ES-I3 (cell line): ENCODE results near the gene CARHSP1.
"Not testable (repeated sequence)": the region's sequence is repeated elsewhere in the genome, so short reads cannot be mapped to it uniquely, and the experiment has no call there.

ENCODE experiments used
- H3K36me3 ChIP-seq: 2 replicates; pipeline ENCODE4 v1.6.1; 2013; ENCODE audit warnings: mild to moderate bottlenecking, low read length, control low read depth, moderate library complexity; ENCODE audit not compliant: insufficient read depth
- H3K4me1 ChIP-seq: 2 replicates; pipeline ENCODE4 v1.6.1; 2013; ENCODE audit warnings: mild to moderate bottlenecking, control low read depth, low read length; ENCODE audit not compliant: insufficient read depth
- H3K9ac ChIP-seq: 2 replicates; pipeline ENCODE4 v1.6.1; 2013; ENCODE audit warnings: low read depth, mild to moderate bottlenecking, low read length, moderate library complexity
- H3K9me3 ChIP-seq: 2 replicates; pipeline ENCODE4 v1.6.1; 2013; ENCODE audit warnings: mild to moderate bottlenecking, low read length, moderate library complexity; ENCODE audit not compliant: control insufficient read depth, insufficient read depth

Gene CARHSP1

GRCh38 chr16:8886593-8887430 lies 18.0 kb upstream of the CARHSP1 start:
- H3K4me1 ChIP-seq: peaks cover 6% of the 10 kb centered on the region; the same call in 1 of the 2 replicates
- H3K36me3 ChIP-seq: no peaks in the 10 kb centered on the region; the same call in none of the 2 replicates
- no peak overlapping the region for H3K9ac ChIP-seq
- no peaks in the 10 kb centered on the region for H3K9me3 ChIP-seq

- H3K9ac ChIP-seq: no peak overlapping the region
- H3K9me3 ChIP-seq: no peaks in the 10 kb centered on the region
- peaks cover 6% of the 10 kb centered on the region; the same call in 1 of the 2 replicates for H3K4me1 ChIP-seq
- H3K36me3 ChIP-seq: no peaks in the 10 kb centered on the region; the same call in 1 of the 2 replicates
Measured at GRCh38 chr16:8885674-8886592, 17.1 kb upstream of the CARHSP1 start.

GRCh38 chr16:8882725-8883377 lies 14.0 kb upstream of the CARHSP1 start:
- peaks cover 11% of the 10 kb centered on the region; the same call in 1 of the 2 replicates for H3K4me1 ChIP-seq
- no peaks in the 10 kb centered on the region; the same call in 1 of the 2 replicates for H3K36me3 ChIP-seq
- H3K9ac ChIP-seq: no peak overlapping the region

GRCh38 chr16:8882041-8882617 lies 13.3 kb upstream of the CARHSP1 start, which contains the start of gene LITAFD:
Gene LITAFD, plus strand, starts transcription at chr16:8882351. Its CDS starts 2,005 bp downstream, at chr16:8884356.
- H3K4me1 ChIP-seq: peaks cover 12% of the 10 kb centered on the region; the same call in 1 of the 2 replicates

More at GRCh38 chr16:8882725-8883377, 14.0 kb upstream of the CARHSP1 start:
- H3K9me3 ChIP-seq: no peaks in the 10 kb centered on the region

GRCh38 chr16:8880839-8881510 lies 12.2 kb upstream of the CARHSP1 start:
- Histone ChIP-seq H3K9me3 (no peaks in the 10 kb centered on the region), H3K9ac (no peak overlapping the region), H3K36me3 (no peaks in the 10 kb centered on the region), H3K4me1 (peaks cover 6% of the 10 kb centered on the region; the same call in 1 of the 2 replicates)

More at GRCh38 chr16:8882041-8882617, 13.3 kb upstream of the CARHSP1 start, which contains the start of gene LITAFD:
- Histone ChIP-seq H3K9ac (no peak within 1 kb of the TSS), H3K36me3 (no peaks in the 10 kb centered on the region), H3K9me3 (no peaks in the 10 kb centered on the region)

- Histone ChIP-seq H3K9me3 (no peaks in the 10 kb centered on the region), H3K4me1 (peaks cover 6% of the 10 kb centered on the region; the same call in 1 of the 2 replicates), H3K9ac (no peak overlapping the region), H3K36me3 (no peaks in the 10 kb centered on the region)
Measured at GRCh38 chr16:8878523-8878911, 9.7 kb upstream of the CARHSP1 start.

GRCh38 chr16:8877894-8878522 lies 9.2 kb upstream of the CARHSP1 start:
- H3K36me3 ChIP-seq: no peaks in the 10 kb centered on the region
- H3K4me1 ChIP-seq: peaks cover 6% of the 10 kb centered on the region; the same call in 1 of the 2 replicates
- no peak overlapping the region for H3K9ac ChIP-seq
- H3K9me3 ChIP-seq: no peaks in the 10 kb centered on the region

- H3K4me1 ChIP-seq: peaks cover 11% of the 10 kb centered on the region; the same call in 1 of the 2 replicates
- H3K36me3 ChIP-seq, H3K9me3 ChIP-seq, H3K9ac ChIP-seq: not testable (repeated sequence)
Measured at GRCh38 chr16:8875317-8875716, 6.5 kb upstream of the CARHSP1 start.

- H3K9ac ChIP-seq: no peak overlapping the region
- H3K9me3 ChIP-seq: no peaks in the 10 kb centered on the region
- H3K36me3 ChIP-seq: no peaks in the 10 kb centered on the region
- H3K4me1 ChIP-seq: peaks cover 11% of the 10 kb centered on the region; the same call in 1 of the 2 replicates
Measured at GRCh38 chr16:8874388-8874787, 5.6 kb upstream of the CARHSP1 start.

GRCh38 chr16:8873866-8874195 lies 5.0 kb upstream of the CARHSP1 start:
- not testable (repeated sequence) for H3K9ac ChIP-seq, H3K9me3 ChIP-seq, H3K36me3 ChIP-seq
- H3K4me1 ChIP-seq: peaks cover 11% of the 10 kb centered on the region; the same call in 1 of the 2 replicates

GRCh38 chr16:8872967-8873865 lies 4.4 kb upstream of the CARHSP1 start:
- H3K9me3 ChIP-seq: no peaks in the 10 kb centered on the region
- H3K4me1 ChIP-seq: peaks cover 9% of the 10 kb centered on the region; the same call in 1 of the 2 replicates
- H3K9ac ChIP-seq: no peak overlapping the region
- H3K36me3 ChIP-seq: no peaks in the 10 kb centered on the region

GRCh38 chr16:8872071-8872470 lies 3.3 kb upstream of the CARHSP1 start:
- H3K9ac ChIP-seq: no peak overlapping the region
- H3K36me3 ChIP-seq: no peaks in the 10 kb centered on the region
- no peaks in the 10 kb centered on the region for H3K9me3 ChIP-seq
- H3K4me1 ChIP-seq: 0 out of 2 replicates have a peak, but pooled peaks cover 5% of the 10 kb centered on the region
